Breast epithelium (tissue), 3 donors: ENCODE results near the gene PIK3CB.

Experiments used
- CTCF ChIP-seq, 3 donors: fragments of 450-650 bp; IDR thresholded peaks; one replicate each; pipeline ENCODE4 v1.5.1; 2016 to 2017; ENCODE audit warnings: antibody characterized with exemption in 3 of 3, mild to moderate bottlenecking in 3 of 3, moderate library complexity in 3 of 3
- POLR2A ChIP-seq: fragments of 450-650 bp; IDR thresholded peaks from one replicate; pipeline ENCODE4 v1.6.1; 2016; ENCODE audit warnings: antibody characterized with exemption, mild to moderate bottlenecking, moderate library complexity
- POLR2AphosphoS5 ChIP-seq, 3 donors: sonication (generic); formaldehyde crosslinking; IDR thresholded peaks; one replicate each; pipeline ENCODE4 v1.6.1; 2017; ENCODE audit warnings: antibody characterized with exemption in 3 of 3

- TF ChIP-seq CTCF (IDR thresholded peaks at IDR 0.05) (no peak), POLR2A (no peak), POLR2AphosphoS5 (IDR thresholded peaks at IDR 0.05) (no peak)
Measured at GRCh38 chr3:138848696-138849095, 14.0 kb upstream of the PIK3CB start.
